Measurements from ENCODE around the gene DAB2IP.

Gene DAB2IP

GRCh38 chr9:121667214-121667613, 15.8 kb downstream of the DAB2IP start:
- no peak for FAIRE-seq

GRCh38 chr9:121667890-121668289, 16.5 kb downstream of the DAB2IP start:
- FAIRE-seq = no peak

GRCh38 chr9:121670431-121670830, 19.0 kb downstream of the DAB2IP start:
- FAIRE-seq = no peak

- FAIRE-seq = no peak
Measured at GRCh38 chr9:121671612-121672155, 20.2 kb downstream of the DAB2IP start.

- FAIRE-seq = no peak
Measured at GRCh38 chr9:121672213-121672612, 20.8 kb downstream of the DAB2IP start.

- FAIRE-seq = no peak
Measured at GRCh38 chr9:121672986-121673385, 21.6 kb downstream of the DAB2IP start.

- no peak for FAIRE-seq
Measured at GRCh38 chr9:121673576-121673975, 22.1 kb downstream of the DAB2IP start.

- FAIRE-seq = no peak
Measured at GRCh38 chr9:121674017-121674416, 22.6 kb downstream of the DAB2IP start.

- no peak for FAIRE-seq
Measured at GRCh38 chr9:121674952-121675351, 23.5 kb downstream of the DAB2IP start.

GRCh38 chr9:121675381-121675780, 23.9 kb downstream of the DAB2IP start:
- FAIRE-seq = no peak

GRCh38 chr9:121675969-121676822, 24.8 kb downstream of the DAB2IP start:
- no peak for FAIRE-seq

- FAIRE-seq = no peak
Measured at GRCh38 chr9:121676926-121677325, 25.5 kb downstream of the DAB2IP start.

GRCh38 chr9:121678501-121679022, 27.1 kb downstream of the DAB2IP start:
- FAIRE-seq = no peak

GRCh38 chr9:121679901-121680635, 28.6 kb downstream of the DAB2IP start:
- FAIRE-seq = no peak

- no peak for FAIRE-seq
Measured at GRCh38 chr9:121681404-121681803, 30.0 kb downstream of the DAB2IP start.

- FAIRE-seq = no peak
Measured at GRCh38 chr9:121682201-121682600, 30.8 kb downstream of the DAB2IP start.

GRCh38 chr9:121682926-121683515, 31.6 kb downstream of the DAB2IP start:
- no peak for FAIRE-seq

GRCh38 chr9:121683652-121684051, 32.2 kb downstream of the DAB2IP start:
- no peak for FAIRE-seq

- no peak for FAIRE-seq
Measured at GRCh38 chr9:121684381-121685145, 33.1 kb downstream of the DAB2IP start.

- FAIRE-seq = no peak
Measured at GRCh38 chr9:121685146-121685794, 33.8 kb downstream of the DAB2IP start.

GRCh38 chr9:121685795-121686377, 34.5 kb downstream of the DAB2IP start:
- no peak for FAIRE-seq

Measured in G401.6 (cell line).